Nucleus accumbens (tissue), 56 donors: ENCODE results near the gene TP53I13.

Experiments
- DNase-seq, 56 donors: peaks; one replicate each; lab custom pipeline; 2025; lab: John Stamatoyannopoulos, UW

The TP53I13 gene

DNA sequence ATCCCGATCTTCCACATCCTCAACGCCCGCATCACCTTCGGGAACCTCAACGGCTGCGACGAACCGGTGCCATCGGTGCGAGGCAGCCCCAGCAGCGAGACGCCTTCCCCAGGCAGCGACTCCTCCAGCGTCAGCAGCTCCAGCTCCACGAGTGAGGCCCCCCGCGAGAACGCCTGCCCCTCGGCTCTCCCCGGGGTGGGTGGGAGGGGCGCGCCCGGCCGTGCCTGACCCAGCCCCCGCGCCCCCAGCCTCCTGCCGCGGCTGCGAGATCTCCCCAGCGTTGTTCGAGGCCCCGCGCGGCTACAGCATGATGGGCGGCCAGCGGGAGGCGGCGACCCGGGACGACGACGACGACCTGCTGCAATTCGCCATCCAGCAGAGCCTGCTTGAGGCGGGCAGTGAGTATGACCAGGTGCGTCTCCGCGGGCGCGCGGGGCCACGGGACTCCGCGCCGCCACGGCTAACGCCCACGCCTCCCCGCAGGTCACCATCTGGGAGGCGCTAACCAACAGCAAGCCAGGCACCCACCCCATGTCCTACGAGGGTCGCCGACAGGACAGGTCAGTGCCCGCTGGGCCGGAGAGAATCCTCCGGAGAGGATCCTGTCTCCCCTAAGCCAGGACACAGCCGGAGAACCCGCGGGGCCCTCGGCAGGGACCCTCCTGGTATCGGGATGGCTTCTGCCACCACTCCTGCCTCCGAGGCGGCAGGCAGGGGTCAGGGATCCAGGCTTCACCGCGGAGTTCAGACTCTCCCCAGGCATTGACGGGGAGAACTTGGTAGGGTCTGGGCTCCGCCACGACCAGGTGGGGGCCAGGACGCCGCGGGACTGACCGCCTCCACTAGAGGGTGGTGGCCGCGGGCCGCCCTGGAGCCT is 44.1 kb downstream of the TP53I13 start:
- no peak for DNase-seq

DNA sequence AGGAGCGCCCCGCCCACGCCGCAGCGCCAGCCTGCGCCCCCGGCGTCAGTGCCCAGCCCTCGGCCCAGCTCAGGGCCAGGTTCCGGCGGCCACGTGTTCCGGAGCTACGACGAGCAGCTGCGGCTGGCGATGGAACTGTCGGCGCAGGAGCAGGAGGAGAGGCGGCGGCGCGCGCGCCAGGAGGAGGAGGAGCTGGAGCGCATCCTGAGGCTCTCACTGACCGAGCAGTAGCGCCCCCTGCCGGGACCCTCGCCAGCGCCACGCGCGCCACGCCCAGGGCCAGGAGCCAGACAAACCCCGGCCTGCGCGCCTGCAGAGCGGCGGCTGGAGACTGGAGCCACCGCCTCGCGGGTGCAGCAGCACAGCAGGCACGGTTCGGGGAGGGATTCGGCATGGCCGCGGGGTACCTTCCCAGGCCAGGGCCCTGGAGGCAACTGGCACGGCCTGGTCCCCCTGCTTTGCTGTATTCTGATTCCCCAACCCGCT is 44.9 kb downstream of the TP53I13 start:
- peak in 54 of 56 donors; percentile 45 to 96 (median 86) for DNase-seq

DNA sequence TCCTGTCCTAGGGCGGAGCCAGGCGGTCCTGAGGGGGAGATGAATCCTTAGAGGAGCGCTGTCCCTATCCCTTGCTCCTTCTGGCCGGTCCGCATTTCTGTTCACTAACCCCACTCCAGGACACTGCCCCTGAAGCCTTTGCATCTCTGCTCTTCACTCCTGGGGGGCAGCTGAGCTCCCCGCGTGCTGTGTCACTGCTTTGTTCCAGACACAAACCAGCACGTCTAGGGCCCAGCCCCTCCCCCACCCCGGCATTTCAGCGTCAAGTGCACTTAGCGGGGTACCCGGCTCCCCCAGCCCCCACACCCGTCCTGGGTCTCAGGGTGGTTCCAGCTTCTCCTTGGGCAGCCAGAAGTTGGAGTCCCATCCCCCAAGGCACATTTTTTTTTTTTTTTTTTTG is 45.4 kb downstream of the TP53I13 start:
- peak in 1 of 56 donors; percentile 23 for DNase-seq

DNA sequence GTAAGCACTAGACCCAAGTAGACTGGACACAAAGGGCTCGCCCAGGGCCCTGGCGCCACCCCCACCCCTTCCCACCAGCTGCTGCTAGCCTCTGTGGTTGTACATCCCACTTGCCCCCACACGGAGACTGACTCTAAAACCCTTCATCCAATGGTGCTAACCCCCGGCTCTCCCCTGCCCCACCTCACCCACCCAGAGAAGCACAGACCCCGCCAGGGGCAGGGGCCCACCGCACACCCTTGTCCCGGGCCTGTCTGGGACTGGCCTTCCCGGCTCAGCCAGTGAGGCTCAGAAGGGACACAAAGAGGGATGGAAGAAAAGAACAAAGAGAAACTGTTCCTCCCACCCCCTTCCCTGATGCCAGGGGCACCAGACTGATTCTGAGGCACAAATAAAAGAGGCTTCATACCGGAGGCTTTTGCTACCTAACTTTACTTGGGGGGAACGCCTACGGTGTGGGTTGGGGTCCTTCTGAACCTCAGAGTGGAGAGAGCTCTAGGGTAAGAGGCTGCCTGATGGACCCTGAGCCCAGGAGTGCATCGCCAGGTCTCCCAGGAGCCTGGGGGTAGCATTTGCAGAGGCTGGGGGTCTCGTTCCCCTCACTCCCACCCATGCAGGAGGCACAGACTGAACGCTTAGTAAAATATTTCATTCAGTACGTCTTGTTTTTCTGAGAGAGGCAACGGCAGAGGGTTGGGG is 46.0 kb downstream of the TP53I13 start:
- peak in 22 of 56 donors; percentile 29 to 67 (median 43) for DNase-seq

DNA sequence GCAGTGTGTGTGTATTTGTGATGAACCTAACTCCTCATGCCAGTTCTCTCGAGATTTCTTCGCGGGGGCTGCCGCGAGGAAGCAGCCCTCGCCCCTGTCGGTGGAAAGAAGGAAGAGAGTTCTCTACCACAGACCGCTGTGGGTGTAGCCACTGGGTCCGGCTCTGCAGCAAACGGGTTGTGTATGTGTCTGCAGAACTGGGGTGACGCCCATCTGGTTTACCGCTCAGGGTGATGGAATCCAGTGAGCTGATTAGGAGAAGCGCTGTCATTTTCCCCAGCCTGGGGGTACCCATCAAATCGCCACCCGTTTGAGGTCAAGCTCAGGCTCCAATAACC is 46.5 kb downstream of the TP53I13 start:
- peak in 17 of 56 donors; percentile 37 to 69 (median 55) for DNase-seq

DNA sequence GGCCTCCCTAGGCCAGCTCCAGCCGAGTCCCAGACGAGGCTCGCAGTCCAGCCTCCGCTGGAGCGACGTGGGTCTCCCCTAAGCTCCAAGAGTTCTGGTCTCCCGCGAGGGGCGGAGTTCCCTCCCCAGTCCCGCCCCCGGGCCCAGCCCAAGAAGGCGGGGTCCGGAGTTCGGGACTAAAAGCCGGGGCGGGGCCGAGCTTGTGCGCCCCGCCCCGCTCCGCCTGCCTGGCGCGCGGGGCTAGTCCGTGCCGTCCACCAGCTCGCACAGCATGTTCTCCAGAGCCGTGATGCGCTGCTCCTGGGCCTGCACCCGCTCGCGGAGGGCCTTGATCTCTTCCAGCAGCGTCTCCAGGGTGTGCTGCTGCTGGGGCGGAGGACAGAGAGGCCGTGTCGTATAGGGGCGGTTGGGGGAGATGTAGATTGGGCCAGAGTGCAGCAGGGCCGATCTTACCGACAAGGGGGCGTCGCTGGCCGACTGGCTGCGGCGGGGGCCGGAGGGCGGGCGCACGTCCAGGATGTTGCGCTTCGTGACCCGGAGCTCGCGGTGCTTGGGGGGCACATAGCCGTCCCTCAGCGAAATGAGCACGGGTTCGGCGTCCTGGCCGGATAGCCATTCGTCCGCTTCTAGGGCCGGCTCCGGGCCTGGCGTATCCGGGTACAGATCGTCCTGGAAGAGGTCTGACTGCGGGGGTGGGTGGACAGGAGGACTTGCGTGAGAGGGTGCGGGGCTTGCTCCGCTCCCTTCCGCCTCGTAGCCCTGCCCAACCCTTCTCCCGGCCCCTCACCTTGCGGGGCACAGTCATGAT is 47.2 kb downstream of the TP53I13 start:
- peak in 55 of 56 donors; percentile 39 to 96 (median 83) for DNase-seq

DNA sequence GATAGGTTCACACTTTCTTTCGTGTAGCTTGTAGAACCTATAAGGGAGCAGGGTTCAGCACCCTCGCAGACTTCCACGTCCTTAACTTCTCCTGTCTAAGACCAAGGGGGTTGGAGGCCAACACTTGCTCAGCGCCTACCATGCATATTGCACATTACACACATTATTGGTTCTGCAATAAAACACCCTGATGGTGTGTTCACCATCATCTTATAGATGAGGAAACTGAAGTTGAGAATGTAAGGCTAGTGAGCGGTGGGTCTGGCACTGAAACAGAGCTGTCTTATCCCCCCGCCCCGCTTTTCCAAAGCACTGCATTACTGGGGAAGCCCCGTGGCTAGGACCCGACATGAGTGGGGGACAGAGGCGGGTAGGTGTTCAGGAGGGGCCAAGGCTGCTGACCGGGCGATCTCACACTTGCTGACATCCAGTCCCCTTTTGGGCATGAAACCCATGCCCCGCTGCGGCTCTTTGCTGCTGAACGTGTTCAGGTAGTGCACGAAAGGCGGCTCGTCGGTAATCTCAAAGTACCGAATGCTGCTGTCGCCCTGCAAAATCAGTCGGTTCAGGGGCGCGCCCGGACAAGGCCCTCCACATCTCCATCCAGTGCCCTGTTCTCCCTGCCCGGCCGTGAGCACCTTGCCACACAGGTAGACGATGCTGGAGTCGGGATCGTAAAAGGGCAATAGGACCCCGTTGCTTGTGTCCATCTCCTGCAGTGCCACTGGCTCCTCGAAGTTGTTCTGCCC is 48.0 kb downstream of the TP53I13 start:
- DNase-seq = peak in 2 of 56 donors; percentile 28 to 52

DNA sequence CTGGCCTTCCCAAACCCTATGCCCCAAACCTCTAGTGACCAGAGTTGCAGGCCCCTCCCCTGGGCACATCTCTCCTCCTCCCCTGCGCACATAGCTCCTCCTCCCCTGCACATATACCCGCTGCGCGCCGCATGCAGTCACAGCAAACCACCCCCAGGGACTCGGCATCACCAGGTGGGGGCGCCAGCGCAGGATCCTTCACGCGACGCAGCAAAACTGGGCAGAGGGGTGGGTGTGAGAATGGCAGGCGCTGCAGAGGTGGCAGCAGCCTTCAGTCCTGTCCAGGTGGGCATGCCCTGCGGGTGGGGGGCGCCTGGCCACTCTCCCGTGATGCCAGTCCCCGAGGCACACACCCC is 48.6 kb downstream of the TP53I13 start:
- peak in 52 of 56 donors; percentile 29 to 90 (median 70) for DNase-seq

DNA sequence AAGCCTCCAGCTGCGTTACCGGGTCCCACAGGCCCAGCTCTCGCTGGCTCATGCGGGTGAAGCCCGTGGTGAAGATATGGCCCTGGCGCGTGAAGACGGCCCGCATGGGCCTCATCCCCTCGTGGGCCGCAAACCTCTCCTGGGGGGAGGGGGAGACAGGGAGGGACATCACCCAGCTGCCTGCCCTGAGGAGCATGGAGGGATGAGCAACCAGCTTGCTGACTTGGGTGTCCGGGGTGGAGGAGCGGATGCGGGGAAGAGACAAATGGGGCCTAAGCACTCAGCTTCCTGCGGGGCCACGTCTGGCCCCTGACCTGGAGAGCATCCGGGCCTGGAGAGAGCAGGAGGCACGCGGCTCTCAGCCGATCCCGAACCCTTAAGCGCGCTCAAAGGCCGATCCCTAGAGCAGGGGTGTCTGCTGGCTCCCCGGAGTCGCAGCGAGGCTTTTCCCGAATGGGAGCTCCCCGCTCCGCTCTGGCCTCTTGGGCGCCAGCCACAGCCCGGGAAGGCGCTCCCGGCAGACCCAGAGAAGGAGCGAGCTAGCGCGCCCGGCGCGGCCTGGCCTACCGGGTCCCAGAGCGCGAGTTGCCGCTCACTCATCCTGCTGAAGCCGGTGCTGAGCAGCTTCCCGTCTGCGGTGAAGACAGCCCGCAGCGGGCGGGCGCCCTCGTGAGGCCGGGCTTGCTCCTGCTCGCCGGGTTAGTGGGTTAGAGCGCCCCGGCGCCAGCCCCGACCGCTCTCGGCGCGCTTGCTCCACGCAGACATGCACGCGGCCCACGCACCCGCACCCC is 49.2 kb downstream of the TP53I13 start:
- peak in 44 of 56 donors; percentile 19 to 83 (median 60) for DNase-seq

DNA sequence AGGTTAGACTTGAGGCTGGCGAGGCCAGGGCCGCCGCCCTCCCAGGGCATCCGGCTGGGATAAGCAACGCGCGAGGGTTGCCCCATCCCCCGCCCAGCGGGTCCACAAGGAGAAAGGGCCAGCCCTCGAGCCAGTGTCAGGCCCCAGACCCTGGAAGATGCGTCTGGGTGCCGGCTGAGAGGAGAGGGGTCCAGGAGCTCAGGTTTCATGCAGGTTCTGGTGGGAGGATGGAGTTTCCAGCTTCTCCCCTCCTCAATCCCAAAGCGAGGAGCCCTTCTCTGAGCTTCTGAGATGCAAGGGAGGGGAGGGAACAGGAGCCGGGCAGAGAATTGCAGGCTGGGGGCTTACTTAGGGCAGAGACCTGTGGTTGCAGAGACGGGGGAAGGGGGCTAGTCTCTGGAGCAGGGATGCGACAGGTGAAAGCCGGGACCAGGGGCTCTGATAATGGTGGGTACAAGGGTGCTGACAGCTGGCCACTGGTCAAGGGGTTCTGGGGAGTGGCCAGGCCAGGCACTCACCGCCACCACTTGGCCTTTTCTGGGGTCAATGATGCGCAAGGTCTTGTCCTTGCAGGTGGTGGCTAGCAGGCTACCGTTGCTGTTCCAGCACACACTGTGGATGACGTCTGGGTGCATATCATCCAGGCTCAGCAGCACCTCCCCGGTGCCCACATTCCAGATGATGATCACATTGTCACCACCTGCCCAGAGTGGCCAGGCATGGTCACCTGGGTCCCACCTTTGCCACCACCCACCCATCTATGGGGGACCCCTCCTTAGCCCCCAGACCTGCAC is 50.0 kb downstream of the TP53I13 start:
- DNase-seq = no peak

DNA sequence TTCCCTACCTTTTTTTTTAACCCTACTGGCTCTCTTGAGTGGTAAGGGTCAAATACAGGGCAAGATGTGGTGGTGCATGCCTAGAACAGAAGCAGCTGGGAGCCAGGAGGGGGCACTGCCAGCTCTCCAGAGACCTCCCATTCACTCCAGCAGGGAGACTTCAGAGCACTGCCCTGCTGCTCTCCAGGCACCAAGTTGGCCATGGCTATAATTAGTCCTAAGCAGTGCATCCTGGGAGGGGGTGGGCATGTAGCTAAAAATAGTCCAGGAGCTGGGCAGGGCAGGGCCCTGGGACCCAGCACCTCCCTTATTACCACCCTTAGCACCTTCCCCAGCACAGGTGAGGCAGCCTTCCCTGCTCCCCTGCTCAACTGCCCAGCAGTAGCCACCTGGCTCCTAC is 50.8 kb downstream of the TP53I13 start:
- peak in 6 of 56 donors; percentile 15 to 49 (median 32) for DNase-seq

DNA sequence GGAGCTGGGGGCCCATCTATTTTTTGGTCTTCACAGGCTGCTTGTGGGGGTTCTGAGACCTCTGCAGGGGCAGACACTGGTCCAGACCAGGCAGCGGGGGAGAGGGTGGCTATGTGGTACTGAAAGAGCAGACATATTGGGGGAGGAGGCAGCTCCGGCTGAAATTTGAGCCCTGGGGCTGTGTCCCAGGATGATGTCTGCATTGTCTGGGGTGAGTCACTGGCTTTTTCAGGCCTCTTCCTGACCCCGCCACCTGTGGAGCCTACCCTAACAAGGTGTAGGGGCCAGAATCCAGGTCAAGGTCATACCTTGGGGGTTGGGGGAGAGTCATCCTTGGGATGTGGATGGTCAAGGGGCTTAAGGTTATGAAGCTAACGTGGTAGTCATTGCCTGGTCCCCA is 51.8 kb downstream of the TP53I13 start:
- no peak for DNase-seq

DNA sequence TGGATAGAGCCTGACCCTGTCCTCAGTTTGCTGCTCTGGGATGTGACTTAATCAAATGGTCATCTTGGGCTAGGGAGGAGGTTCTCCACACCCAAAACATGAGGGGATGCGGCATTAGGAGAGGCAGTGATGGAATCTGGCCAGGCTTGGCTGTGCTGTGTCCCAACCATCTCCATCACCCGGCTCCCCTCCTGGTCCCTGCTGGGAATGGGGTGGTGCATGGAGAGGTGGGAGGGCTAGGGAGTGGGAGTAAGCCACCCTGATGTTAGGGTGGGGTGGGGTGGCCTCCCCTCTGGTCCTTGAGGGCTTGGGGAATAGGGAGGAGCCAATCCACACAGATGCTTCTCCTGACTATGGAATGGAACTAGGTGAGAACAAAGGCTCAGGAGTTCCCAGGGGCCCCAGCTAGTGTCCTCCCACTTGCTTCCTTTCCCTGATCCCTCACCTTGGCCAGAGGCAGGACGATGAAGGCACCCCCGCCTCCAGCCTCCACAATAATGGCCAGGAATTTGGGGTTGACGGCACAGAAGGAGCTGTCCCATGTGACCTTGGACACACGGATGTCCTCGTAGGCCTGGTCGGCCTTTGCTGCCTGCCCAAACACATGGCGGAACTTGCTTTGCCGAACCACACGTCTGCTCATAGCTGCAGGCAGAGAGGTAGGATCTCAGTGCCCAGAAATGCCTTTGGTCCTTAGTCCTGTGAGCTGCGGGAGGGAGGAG is 52.4 kb downstream of the TP53I13 start:
- DNase-seq = no peak

DNA sequence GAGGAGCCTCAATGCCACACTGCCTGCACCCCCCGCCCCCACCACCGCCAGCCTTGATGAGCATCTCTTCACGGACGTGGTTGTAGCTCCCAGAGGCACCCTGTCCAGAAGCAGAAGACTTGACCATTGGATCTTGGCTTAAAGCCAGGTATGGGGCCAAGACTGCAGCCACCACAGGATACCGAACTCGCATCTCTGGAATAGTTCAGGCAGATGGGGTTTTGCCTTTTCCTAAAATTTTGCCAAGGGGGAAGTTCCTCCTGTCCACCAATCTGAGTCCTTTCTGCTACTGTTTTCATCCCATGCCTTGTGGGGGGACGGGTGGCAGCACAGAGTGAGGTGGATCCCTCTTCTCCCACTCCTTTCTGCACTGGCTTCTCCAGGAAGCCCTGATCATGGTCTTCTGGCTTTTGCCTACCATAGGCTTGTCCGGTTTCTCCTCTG is 53.3 kb downstream of the TP53I13 start:
- DNase-seq = no peak
